OCI-LY7 (cell line): Measurements from ENCODE around the gene OR9A2. TPM values are rescaled to one million over a fixed set of nuclear protein-coding genes. Genes with fewer than 3 reads are reported as not detected.

Source experiments
- Bru-seq: library from RNA; stranded (reverse); fragments of 400-500 nt; gene quantifications from one replicate; lab custom pipeline; 2021; lab: Mats Ljungman, UMichigan
- BruChase-seq, 2 experiments: library from RNA; stranded (reverse); fragments of 400-500 nt; gene quantifications; one replicate each; lab custom pipeline; 2021; lab: Mats Ljungman, UMichigan
- BruUV-seq: library from RNA; stranded (reverse); fragments of 400-500 nt; replicated peaks from 2 replicates; lab custom pipeline; 2021; lab: Mats Ljungman, UMichigan
- CTCF ChIA-PET: fragments of 300-600 bp; sonication (Branson Sonifier 250); formaldehyde crosslinking; loops from one replicate; lab custom pipeline; 2022; ENCODE audit warnings: antibody characterized with exemption; ENCODE audit not compliant: unreplicated experiment; lab: Charles Lee
- POLR2A ChIA-PET: fragments of 300-600 bp; sonication (Branson Sonifier 250); formaldehyde crosslinking; loops from one replicate; lab custom pipeline; 2022; ENCODE audit warnings: antibody characterized with exemption; lab: Charles Lee
- DNase-seq: peaks from one replicate; pipeline ENCODE4 v3.0.0-alpha.2; 2015; ENCODE audit warnings: low spot score
- H2AFZ ChIP-seq: fragments of 200-600 bp; sonication (generic), shearing (Covaris generic); 2 replicates; pipeline ENCODE4 v1.6.1; 2014; ENCODE audit warnings: mild to moderate bottlenecking, antibody characterized with exemption, low read length, moderate library complexity
- H3K27ac ChIP-seq: fragments of 200-600 bp; sonication (generic); 2 replicates; pipeline ENCODE4 v1.5.1; 2014; ENCODE audit warnings: mixed run types, low read depth, mild to moderate bottlenecking, moderate library complexity, low read length, inconsistent platforms; ENCODE audit not compliant: poor library complexity, severe bottlenecking
- H3K36me3 ChIP-seq: fragments of 200-600 bp; sonication (generic); 2 replicates; pipeline ENCODE4 v1.6.1; 2014; ENCODE audit warnings: mild to moderate bottlenecking, antibody characterized with exemption, low read length, moderate library complexity, mixed read lengths; ENCODE audit not compliant: insufficient read depth
- H3K4me1 ChIP-seq: fragments of 200-600 bp; sonication (generic); 2 replicates; pipeline ENCODE4 v1.5.1; 2014; ENCODE audit warnings: mild to moderate bottlenecking, low read length; ENCODE audit not compliant: insufficient read depth, poor library complexity, severe bottlenecking
- H3K4me2 ChIP-seq: fragments of 200-600 bp; sonication (generic); 2 replicates; pipeline ENCODE4 v1.6.1; 2014; ENCODE audit warnings: mild to moderate bottlenecking, low read length
- H3K4me3 ChIP-seq: fragments of 200-600 bp; sonication (generic); 2 replicates; pipeline ENCODE4 v1.5.1; 2014; ENCODE audit warnings: mild to moderate bottlenecking, low read depth, low read length; ENCODE audit not compliant: poor library complexity, severe bottlenecking
- H3K79me2 ChIP-seq: fragments of 200-600 bp; sonication (generic); 2 replicates; pipeline ENCODE4 v1.6.1; 2016; ENCODE audit warnings: low read depth, mild to moderate bottlenecking, low read length, moderate library complexity, mixed read lengths; ENCODE audit not compliant: insufficient read depth
- H3K9me2 ChIP-seq: fragments of 200-600 bp; sonication (generic); 2 replicates; pipeline ENCODE4 v1.6.1; 2016; ENCODE audit warnings: mild to moderate bottlenecking, low read length, mixed read lengths; ENCODE audit not compliant: insufficient read depth
- H3K9me3 ChIP-seq: fragments of 200-600 bp; sonication (generic); 2 replicates; pipeline ENCODE4 v1.6.1; 2014; ENCODE audit warnings: mild to moderate bottlenecking, mixed run types, low read length, mixed read lengths
- H4K20me1 ChIP-seq: fragments of 200-600 bp; sonication (generic); 2 replicates; pipeline ENCODE4 v1.6.1; 2014; ENCODE audit warnings: mild to moderate bottlenecking, antibody characterized with exemption, low read length, moderate library complexity, mixed read lengths; ENCODE audit not compliant: insufficient read depth
- CTCF ChIP-seq: fragments of 200-600 bp; sonication (generic); conservative IDR thresholded peaks from 2 replicates; pipeline ENCODE4 v1.5.1; 2014; ENCODE audit warnings: mild to moderate bottlenecking, antibody characterized with exemption, low read length, moderate library complexity, mixed read lengths
- EZH2phosphoT487 ChIP-seq: fragments of 200-600 bp; sonication (generic); IDR thresholded peaks from 2 replicates; pipeline ENCODE4 v1.6.1; 2018; ENCODE audit warnings: low read depth, borderline replicate concordance, mild to moderate bottlenecking, mixed run types, antibody characterized with exemption, low read length, moderate library complexity, mixed read lengths
- intact Hi-C: fragments of 100-400 bp; cut with micrococcal nuclease; formaldehyde crosslinking; loops from one replicate; pipeline ENCODE4 v1.10.0; 2022; ENCODE audit not compliant: unreplicated experiment
- long read RNA-seq: library from polyadenylated mRNA; stranded (forward); transcript quantifications from one replicate; pipeline ENCODE4 v2.0.0, GENCODE V29; 2022
- total RNA-seq, 2 experiments: library from RNA; depleted of rRNA in 1 of 2; stranded (reverse); fragments of >200 nt in 1 of 2; shearing (Covaris generic) in 1 of 2; gene quantifications; 2 replicates each; pipeline ENCODE4 v1.2.3, GENCODE V29; 2014 to 2022

The OR9A2 gene
- 0.66 TPM in 1 of 2 replicates, not detected in the other for total RNA-seq (2014; rRNA removed; shearing (Covaris generic))
- 0.37 and 0.53 TPM in 2 replicates for total RNA-seq (2022)
- Bru-seq, nascent RNA: percentile 35 among the genes with signal in this experiment
- percentile 32 among the genes with signal in this experiment for BruChase-seq, experiment 1, labeled RNA remaining after a 6-hour chase
- BruChase-seq, experiment 2, labeled RNA remaining after a 2-hour chase: percentile 45 among the genes with signal in this experiment
- long read RNA-seq: 0 reads

- TF ChIP-seq EZH2phosphoT487 (no peak), CTCF (no peak)
- H3K36me3 ChIP-seq: no peaks in the 10 kb centered on the region
- no peaks in the 10 kb centered on the region for H3K9me2 ChIP-seq
- CTCF ChIA-PET: no interaction called here
- H3K4me1 ChIP-seq: no peaks in the 10 kb centered on the region
- H2AFZ ChIP-seq: no peak within 1 kb of the TSS
- H3K27ac ChIP-seq: no peak within 1 kb of the TSS
- H3K9me3 ChIP-seq: no peaks in the 10 kb centered on the region
- intact Hi-C loops: no loop called here
- DNase-seq: no peak
- no peak within 1 kb of the TSS for H3K4me3 ChIP-seq
- H3K79me2 ChIP-seq: no peaks in the 10 kb centered on the region
- H3K4me2 ChIP-seq: no peak within 1 kb of the TSS
- BruUV-seq: no TSS peak
- H4K20me1 ChIP-seq: no peaks in the 10 kb centered on the region
- POLR2A ChIA-PET: no interaction called here
Measured at GRCh38 chr7:143027032-143027431, at the start of gene OR9A2. Gene OR9A2 (minus strand): TSS chr7:143027132. CDS start chr7:143027132, 0 bp downstream.

GRCh38 chr7:143074141-143074540 is 47.2 kb upstream of the OR9A2 start:
- H3K9me2 ChIP-seq: no peaks in the 10 kb centered on the region
- H3K4me2 ChIP-seq: no peak overlapping the region
- no peak overlapping the region for H3K27ac ChIP-seq
- ChIA-PET CTCF (no interaction called here), POLR2A (no interaction called here)
- no peaks in the 10 kb centered on the region for H4K20me1 ChIP-seq
- H3K9me3 ChIP-seq: no peaks in the 10 kb centered on the region; the same call in 1 of the 2 replicates
- intact Hi-C loops: no loop called here
- no peaks in the 10 kb centered on the region for H3K79me2 ChIP-seq
- DNase-seq: no peak
- TF ChIP-seq EZH2phosphoT487 (no peak), CTCF (no peak)
- no peaks in the 10 kb centered on the region; the same call in 1 of the 2 replicates for H3K36me3 ChIP-seq
- no TSS peak for BruUV-seq
- H3K4me3 ChIP-seq: no peak overlapping the region
- H2AFZ ChIP-seq: no peak overlapping the region
- H3K4me1 ChIP-seq: peaks cover 7% of the 10 kb centered on the region

- no peaks in the 10 kb centered on the region for H3K9me2 ChIP-seq
- peaks cover 7% of the 10 kb centered on the region for H3K4me1 ChIP-seq
- intact Hi-C loops: no loop called here
- ChIA-PET CTCF (no interaction called here), POLR2A (no interaction called here)
- H2AFZ ChIP-seq: no peak overlapping the region
- H3K4me3 ChIP-seq: no peak overlapping the region
- no peak overlapping the region for H3K27ac ChIP-seq
- no peaks in the 10 kb centered on the region for H3K79me2 ChIP-seq
- H3K4me2 ChIP-seq: no peak overlapping the region
- H3K36me3 ChIP-seq: no peaks in the 10 kb centered on the region; the same call in 1 of the 2 replicates
- H3K9me3 ChIP-seq: no peaks in the 10 kb centered on the region
- H4K20me1 ChIP-seq: no peaks in the 10 kb centered on the region
- no peak for DNase-seq
- BruUV-seq: no TSS peak
- TF ChIP-seq CTCF: no peak
Measured at GRCh38 chr7:143073556-143073955, 46.6 kb upstream of the OR9A2 start.
